Measurements from ENCODE around the gene CNNM4. TPM values are rescaled to one million over a fixed set of nuclear protein-coding genes. Genes with fewer than 3 reads are reported as not detected.
A peak's percentile ranks its signal among the peaks of the same experiment; 100 is the strongest.
"Not testable (repeated sequence)": the region's sequence is repeated elsewhere in the genome, so short reads cannot be mapped to it uniquely, and the experiment has no call there.

CNNM4 gene
- polyA plus RNA-seq, 4 donors = 12.5 to 13.8 (median 13.2) TPM

GRCh38 chr2:96788442-96789244 is 27.9 kb downstream of the CNNM4 start:
- DNase-seq (ENCODE audit: low read depth in 4 of 4, low spot score in 3 of 4) = no peak

- no peak for DNase-seq (ENCODE audit: low read depth in 4 of 4, low spot score in 3 of 4)
Measured at GRCh38 chr2:96789245-96789617, 28.5 kb downstream of the CNNM4 start.

- DNase-seq (ENCODE audit: low read depth in 4 of 4, low spot score in 3 of 4) = no peak
Measured at GRCh38 chr2:96792772-96793749, 32.4 kb downstream of the CNNM4 start.

DNA sequence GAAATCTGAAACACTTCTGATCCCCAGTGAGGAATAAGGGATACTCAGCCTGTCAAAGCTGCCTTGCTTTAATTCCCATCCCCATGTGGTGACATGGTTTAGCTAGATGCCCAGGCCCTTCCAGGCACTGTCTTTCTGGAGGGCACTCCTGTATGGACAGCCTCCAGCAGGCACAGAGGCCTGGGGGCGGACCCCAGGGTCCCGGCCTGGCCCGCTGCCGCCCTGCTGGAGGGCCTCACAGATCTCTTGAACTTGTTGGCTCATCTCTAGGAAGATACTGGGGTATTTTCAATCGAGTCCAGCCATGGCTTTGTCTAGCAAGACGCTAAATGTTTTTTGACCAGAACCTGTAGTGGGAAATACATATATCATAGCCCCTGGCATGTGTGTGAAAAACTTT is 34.4 kb downstream of the CNNM4 start:
- DNase-seq (ENCODE audit: low read depth in 4 of 4, low spot score in 3 of 4) = no peak

DNA sequence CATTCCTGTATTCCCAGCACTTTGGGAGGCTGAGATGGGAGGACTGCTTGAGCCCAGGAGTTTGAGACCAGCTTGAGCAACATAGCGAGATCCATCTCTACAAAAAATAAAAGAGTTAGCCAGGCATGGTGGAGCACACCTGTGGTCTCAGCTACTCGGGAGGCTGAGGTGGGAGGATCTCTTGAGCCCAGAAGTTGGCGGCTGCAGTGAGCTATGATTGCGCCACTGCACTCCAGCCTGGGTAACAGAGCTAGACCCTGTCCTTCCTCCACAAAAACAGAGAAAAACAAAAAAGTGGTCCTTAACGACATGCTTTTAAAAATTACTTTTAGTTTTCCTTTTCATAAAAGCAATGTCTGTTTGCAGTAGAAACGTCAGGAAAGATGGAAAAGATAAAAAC is 35.8 kb downstream of the CNNM4 start:
- not testable (repeated sequence) for DNase-seq (ENCODE audit: low read depth in 4 of 4, low spot score in 3 of 4)

DNA sequence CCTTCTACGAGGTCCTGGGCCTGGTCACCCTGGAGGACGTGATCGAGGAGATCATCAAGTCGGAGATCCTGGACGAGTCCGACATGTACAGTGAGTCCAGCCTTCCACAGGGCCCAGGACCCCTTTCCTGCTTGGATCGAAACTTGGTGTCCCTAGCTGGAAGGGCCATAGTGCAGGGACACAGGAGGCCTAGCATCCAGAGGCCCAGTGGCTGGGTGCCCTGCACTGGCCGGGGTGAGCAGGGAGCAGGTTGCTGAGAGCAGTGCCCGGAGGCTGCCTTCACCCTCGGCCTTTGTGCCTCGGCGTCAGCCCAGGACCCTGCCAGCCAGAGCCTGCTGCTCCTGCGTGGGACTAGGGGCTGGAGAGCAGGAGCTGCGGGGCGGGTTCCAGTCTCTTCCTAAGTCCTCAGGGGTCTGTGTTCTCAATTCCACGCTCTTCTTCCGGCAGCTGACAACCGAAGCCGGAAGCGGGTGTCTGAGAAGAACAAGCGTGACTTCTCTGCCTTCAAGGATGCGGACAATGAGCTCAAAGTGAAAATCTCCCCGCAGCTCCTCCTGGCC is 36.4 kb downstream of the CNNM4 start:
- DNase-seq (ENCODE audit: low read depth in 4 of 4, low spot score in 3 of 4) = no peak

DNA sequence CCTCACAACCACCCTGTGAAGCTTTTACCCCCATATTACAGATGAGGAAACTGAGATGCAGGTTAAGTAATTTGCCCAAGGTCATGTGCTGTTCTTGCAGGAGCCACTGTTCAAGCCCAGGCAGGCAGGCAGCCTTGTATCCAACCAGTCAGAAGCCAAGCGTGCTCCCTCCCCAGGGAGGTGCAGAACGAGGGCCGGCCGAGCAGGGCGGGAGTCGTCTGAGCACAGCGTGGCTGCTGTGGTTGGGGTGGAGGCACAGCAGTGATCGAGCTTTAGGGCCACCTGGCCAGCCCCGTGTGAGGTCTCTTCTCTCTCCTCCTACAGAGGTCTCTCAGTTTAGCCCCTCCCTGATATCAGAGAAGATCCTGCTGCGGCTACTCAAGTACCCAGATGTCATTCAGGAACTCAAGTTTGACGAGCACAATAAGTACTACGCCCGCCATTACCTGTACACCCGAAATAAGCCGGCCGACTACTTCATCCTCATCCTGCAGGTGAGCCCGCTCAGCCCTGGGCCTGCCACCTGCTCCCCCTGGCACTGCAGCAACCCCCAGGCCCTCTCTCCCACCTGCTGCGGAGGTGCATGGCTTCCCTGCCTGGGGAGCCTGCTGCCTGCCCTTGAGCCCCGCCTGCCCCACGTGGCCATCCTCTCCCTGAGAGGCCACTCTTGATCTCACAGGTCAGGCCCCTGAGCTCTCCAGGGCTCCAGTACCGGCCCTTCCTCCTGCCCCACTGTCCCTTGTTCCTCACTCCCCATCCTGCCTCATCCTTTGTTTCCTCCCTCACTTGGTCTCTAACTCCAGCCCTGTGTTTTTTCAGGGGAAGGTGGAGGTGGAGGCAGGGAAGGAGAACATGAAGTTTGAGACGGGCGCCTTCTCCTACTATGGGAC is 38.3 kb downstream of the CNNM4 start:
- DNase-seq (ENCODE audit: low read depth in 4 of 4, low spot score in 3 of 4) = no peak

GRCh38 chr2:96799623-96799935 is 38.9 kb downstream of the CNNM4 start:
- no peak for DNase-seq (ENCODE audit: low read depth in 4 of 4, low spot score in 3 of 4)

GRCh38 chr2:96800061-96801004 is 39.6 kb downstream of the CNNM4 start:
- DNase-seq (ENCODE audit: low read depth in 4 of 4, low spot score in 3 of 4) = no peak

GRCh38 chr2:96801005-96801785 is 40.5 kb downstream of the CNNM4 start:
- peak in 2 of 4 donors; percentile 40 to 53 for DNase-seq (ENCODE audit: low read depth in 4 of 4, low spot score in 3 of 4)

- DNase-seq (ENCODE audit: low read depth in 4 of 4, low spot score in 3 of 4) = no peak
Measured at GRCh38 chr2:96801786-96802595, 41.3 kb downstream of the CNNM4 start.

DNA sequence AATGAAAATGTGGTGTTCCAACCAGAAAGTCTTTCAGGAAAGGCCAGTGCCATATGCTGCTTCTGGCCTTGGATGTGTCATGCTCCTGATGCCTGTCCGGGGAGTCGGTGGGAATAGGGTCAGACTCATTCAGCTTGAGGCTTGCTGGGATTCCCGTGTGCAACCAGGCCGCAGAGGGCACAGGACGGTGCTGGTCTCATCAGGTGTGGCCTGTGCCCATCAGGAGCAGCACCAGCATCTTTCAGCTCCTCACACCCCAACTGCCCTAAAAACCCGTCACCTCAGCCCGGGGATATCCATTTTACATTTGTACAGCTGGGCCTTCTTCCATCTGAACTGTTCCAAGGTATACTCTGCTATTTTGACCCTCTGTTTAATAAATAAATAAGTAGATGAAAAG is 42.0 kb downstream of the CNNM4 start:
- DNase-seq (ENCODE audit: low read depth in 4 of 4, low spot score in 3 of 4) = no peak

DNA sequence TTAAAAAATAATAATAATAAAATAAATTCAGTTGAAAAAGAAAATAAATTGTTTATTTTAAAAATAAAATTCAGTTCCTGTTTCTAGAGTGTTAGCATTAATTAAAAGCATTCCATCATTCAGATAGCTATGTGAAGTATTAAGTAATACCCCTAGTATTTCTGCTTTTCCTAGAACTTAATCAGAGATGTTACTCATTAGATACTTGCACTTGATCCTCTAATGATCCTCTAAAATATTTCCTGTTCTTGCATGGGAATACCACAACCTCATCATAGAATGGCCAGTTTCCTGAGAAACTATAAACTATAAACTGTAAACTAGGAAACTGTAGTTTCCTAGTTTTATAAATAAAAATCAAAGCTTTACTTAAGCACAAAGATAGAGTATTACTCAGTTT is 44.3 kb downstream of the CNNM4 start:
- DNase-seq (ENCODE audit: low read depth in 4 of 4, low spot score in 3 of 4) = no peak

GRCh38 chr2:96805946-96806345 is 45.2 kb downstream of the CNNM4 start:
- not testable (repeated sequence) for DNase-seq (ENCODE audit: low read depth in 4 of 4, low spot score in 3 of 4)

- no peak for DNase-seq (ENCODE audit: low read depth in 4 of 4, low spot score in 3 of 4)
Measured at GRCh38 chr2:96806468-96807126, 45.9 kb downstream of the CNNM4 start.

- no peak for DNase-seq (ENCODE audit: low read depth in 4 of 4, low spot score in 3 of 4)
Measured at GRCh38 chr2:96807127-96807471, 46.4 kb downstream of the CNNM4 start.

GRCh38 chr2:96808176-96808837 is 47.6 kb downstream of the CNNM4 start:
- DNase-seq (ENCODE audit: low read depth in 4 of 4, low spot score in 3 of 4) = no peak
